Liver (tissue), 9 donors: ENCODE data around the gene GATC. TPM values are rescaled to one million over a fixed set of nuclear protein-coding genes. Genes with fewer than 3 reads are reported as not detected.

Source experiments
- DNase-seq: peaks from one replicate; pipeline ENCODE4 v3.0.0-alpha.2; 2017; ENCODE audit warnings: low spot score
- H3K27ac ChIP-seq, 2 donors: one replicate each; pipeline ENCODE4 v1.7.0; 2013; ENCODE audit warnings: inconsistent platforms in 2 of 2, low read length in 2 of 2, control low read depth in 1 of 2, low read depth in 1 of 2, mild to moderate bottlenecking in 1 of 2
- H3K27me3 ChIP-seq, 4 donors: one replicate each; pipeline versions ENCODE4 v1.6.1 to v1.7.0; 2013; ENCODE audit warnings: low read length in 3 of 4, inconsistent platforms in 1 of 4, mild to moderate bottlenecking in 1 of 4, moderate library complexity in 1 of 4; ENCODE audit not compliant: control insufficient read depth in 4 of 4, insufficient read depth in 4 of 4
- H3K36me3 ChIP-seq, 4 donors: one replicate each; pipeline versions ENCODE4 v1.6.1 to v1.7.0; 2013; ENCODE audit warnings: low read length in 3 of 4, mild to moderate bottlenecking in 3 of 4, low read depth in 1 of 4, moderate library complexity in 1 of 4; ENCODE audit not compliant: control insufficient read depth in 4 of 4, insufficient read depth in 3 of 4
- H3K4me1 ChIP-seq, 4 donors: one replicate each; pipeline versions ENCODE4 v1.6.1 to v1.7.0; 2013; ENCODE audit warnings: low read length in 3 of 4, mild to moderate bottlenecking in 3 of 4, moderate library complexity in 1 of 4; ENCODE audit not compliant: control insufficient read depth in 4 of 4, insufficient read depth in 4 of 4
- H3K4me3 ChIP-seq, 3 donors: one replicate each; pipeline versions ENCODE4 v1.6.1 to v1.7.0; 2013; ENCODE audit warnings: low read length in 3 of 3, control low read depth in 1 of 3, low read depth in 1 of 3, mild to moderate bottlenecking in 1 of 3
- H3K9ac ChIP-seq, 2 donors: one replicate each; pipeline ENCODE4 v1.7.0; 2013; ENCODE audit warnings: low read length in 2 of 2, mild to moderate bottlenecking in 2 of 2, moderate library complexity in 2 of 2, control low read depth in 1 of 2, low read depth in 1 of 2
- H3K9me3 ChIP-seq, 4 donors: one replicate each; pipeline versions ENCODE4 v1.6.1 to v1.7.0; 2013; ENCODE audit warnings: low read length in 3 of 4; ENCODE audit not compliant: control insufficient read depth in 4 of 4
- ATF3 ChIP-seq: IDR thresholded peaks from 2 replicates; pipeline ENCODE4 v1.6.1; 2016; ENCODE audit warnings: antibody characterized with exemption
- CTCF ChIP-seq: fragments of 150-350 bp; IDR thresholded peaks from 2 replicates; pipeline ENCODE4 v1.5.1; 2017; ENCODE audit warnings: improper control_type of control experiment, low read depth, low read length; ENCODE audit not compliant: missing input control
- EGR1 ChIP-seq, 2 donors: IDR thresholded peaks; 2 replicates each; pipeline ENCODE4 v1.6.1; 2016 to 2018; ENCODE audit warnings: antibody characterized with exemption in 2 of 2, low read depth in 2 of 2
- FOXA1 ChIP-seq: IDR thresholded peaks from 2 replicates; pipeline ENCODE4 v1.6.1; 2016; ENCODE audit warnings: antibody characterized with exemption
- FOXA2 ChIP-seq: IDR thresholded peaks from 2 replicates; pipeline ENCODE4 v1.6.1; 2016; ENCODE audit warnings: antibody characterized with exemption
- GABPA ChIP-seq, 2 donors: IDR thresholded peaks in 1 of 2; conservative IDR thresholded peaks in 1 of 2; 2 replicates each; pipeline ENCODE4 v1.6.1; 2016; ENCODE audit warnings: antibody characterized with exemption in 2 of 2, mild to moderate bottlenecking in 1 of 2, moderate library complexity in 1 of 2
- HNF4A ChIP-seq, 2 donors: conservative IDR thresholded peaks; 2 replicates each; pipeline ENCODE4 v1.6.1; 2016; ENCODE audit warnings: antibody characterized with exemption in 2 of 2, mild to moderate bottlenecking in 2 of 2
- HNF4G ChIP-seq: IDR thresholded peaks from 2 replicates; pipeline ENCODE4 v1.6.1; 2016; ENCODE audit warnings: antibody characterized with exemption
- JUND ChIP-seq, 2 donors: IDR thresholded peaks; 2 replicates each; pipeline ENCODE4 v1.6.1; 2016; ENCODE audit warnings: antibody characterized with exemption in 2 of 2
- NR2F2 ChIP-seq: IDR thresholded peaks from 2 replicates; pipeline ENCODE4 v1.6.1; 2016; ENCODE audit warnings: antibody characterized with exemption
- RXRA ChIP-seq, 2 donors: IDR thresholded peaks; 2 replicates each; pipeline ENCODE4 v1.6.1; 2017 to 2018; ENCODE audit warnings: antibody characterized with exemption in 2 of 2, mild to moderate bottlenecking in 1 of 2
- SP1 ChIP-seq: IDR thresholded peaks from 2 replicates; pipeline ENCODE4 v1.6.1; 2018; ENCODE audit warnings: antibody characterized with exemption, mild to moderate bottlenecking
- TAF1 ChIP-seq: conservative IDR thresholded peaks from 2 replicates; pipeline ENCODE4 v1.6.1; 2016; ENCODE audit warnings: antibody characterized with exemption, mild to moderate bottlenecking
- WGBS: extraction: QIAGEN DNeasy Blood & Tissue Kit; methylation state at CpG from one replicate; pipeline ENCODE4 v1.1.7; 2013; 5-methylcytosine and 5-hydroxymethylcytosine counted together
- polyA plus RNA-seq, 2 donors: library from polyadenylated mRNA; stranded (reverse) in 1 of 2; unstranded in 1 of 2; fragments of 200-250 nt in 1 of 2; fragments of >200 nt in 1 of 2; fragmentation: Nextera tagmentation in 1 of 2; extraction: Ambion mirVana in 1 of 2; gene quantifications; one replicate each; pipeline versions ENCODE4 v1.2.1 to v1.2.3, GENCODE V29; 2013 to 2015
- total RNA-seq, 2 donors: library from RNA; depleted of rRNA; stranded (reverse); fragments of >200 nt; gene quantifications; one replicate each; pipeline ENCODE4 v1.2.3, GENCODE V29; 2014
- TF ChIP-seq, protein P1 (sequence below): IDR thresholded peaks from 2 replicates; pipeline ENCODE4 v1.6.1; 2016; ENCODE audit warnings: antibody characterized with exemption
- TF ChIP-seq, protein P2 (sequence below): IDR thresholded peaks from 2 replicates; pipeline ENCODE4 v1.6.1; 2016; ENCODE audit warnings: antibody characterized with exemption
- donor health status: healthy.
- donor health status: healthy.
- donor health status: healthy.
- donor health status: healthy.
- donor health status: healthy.

The GATC gene
- total and polyA plus RNA-seq, 4 donors = 8.9 to 15.5 (median 13.3) TPM

DNA sequence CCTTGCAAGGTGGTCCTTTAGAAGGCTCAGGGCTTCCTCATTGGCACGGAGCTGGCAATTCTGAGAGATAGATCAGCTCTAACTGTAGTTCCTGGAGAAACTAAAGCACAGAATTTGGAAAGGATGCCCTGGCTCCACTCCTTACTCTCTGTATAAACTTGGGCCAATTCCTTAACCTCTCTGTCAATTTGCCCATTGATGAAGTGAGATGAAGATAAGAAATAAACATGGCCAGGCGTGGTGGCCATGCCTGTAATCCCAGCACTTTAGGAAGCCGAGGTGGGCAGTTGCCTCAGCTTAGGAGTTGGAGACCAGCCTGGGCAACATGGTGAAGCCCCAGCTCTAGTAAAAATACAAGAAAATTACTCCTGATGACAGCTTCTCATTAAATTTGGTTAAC is 42.4 kb upstream of the GATC start:
- TF ChIP-seq EGR1 (IDR thresholded peaks at IDR 0.05; ENCODE audit: low read depth in 2 of 2) = no peak
- no peak for TF ChIP-seq HNF4G
- no peak for TF ChIP-seq CTCF
- TF ChIP-seq, protein P1, sequence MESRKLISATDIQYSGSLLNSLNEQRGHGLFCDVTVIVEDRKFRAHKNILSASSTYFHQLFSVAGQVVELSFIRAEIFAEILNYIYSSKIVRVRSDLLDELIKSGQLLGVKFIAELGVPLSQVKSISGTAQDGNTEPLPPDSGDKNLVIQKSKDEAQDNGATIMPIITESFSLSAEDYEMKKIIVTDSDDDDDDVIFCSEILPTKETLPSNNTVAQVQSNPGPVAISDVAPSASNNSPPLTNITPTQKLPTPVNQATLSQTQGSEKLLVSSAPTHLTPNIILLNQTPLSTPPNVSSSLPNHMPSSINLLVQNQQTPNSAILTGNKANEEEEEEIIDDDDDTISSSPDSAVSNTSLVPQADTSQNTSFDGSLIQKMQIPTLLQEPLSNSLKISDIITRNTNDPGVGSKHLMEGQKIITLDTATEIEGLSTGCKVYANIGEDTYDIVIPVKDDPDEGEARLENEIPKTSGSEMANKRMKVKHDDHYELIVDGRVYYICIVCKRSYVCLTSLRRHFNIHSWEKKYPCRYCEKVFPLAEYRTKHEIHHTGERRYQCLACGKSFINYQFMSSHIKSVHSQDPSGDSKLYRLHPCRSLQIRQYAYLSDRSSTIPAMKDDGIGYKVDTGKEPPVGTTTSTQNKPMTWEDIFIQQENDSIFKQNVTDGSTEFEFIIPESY = no peak
- TF ChIP-seq ATF3 = no peak
- no peak for TF ChIP-seq RXRA (IDR thresholded peaks at IDR 0.05)
- TF ChIP-seq GABPA (IDR thresholded peaks at IDR 0.05 in 1 of 2, conservative IDR thresholded peaks at IDR 0.05 in 1 of 2) = no peak
- TF ChIP-seq TAF1 = no peak
- no peak for TF ChIP-seq HNF4A (conservative IDR thresholded peaks at IDR 0.05)
- TF ChIP-seq SP1 = no peak
- TF ChIP-seq JUND (IDR thresholded peaks at IDR 0.05) = no peak
- no peak for TF ChIP-seq FOXA1
- no peak for TF ChIP-seq FOXA2
- WGBS = 85% methylated on average over 3 of the region's 3 CpGs
- no peaks in the 10 kb centered on the region for H3K27me3 ChIP-seq
- no peak overlapping the region for H3K27ac ChIP-seq
- H3K4me3 ChIP-seq = no peak overlapping the region
- no peak overlapping the region for H3K9ac ChIP-seq
- no peak for DNase-seq
- no peaks in the 10 kb centered on the region for H3K4me1 ChIP-seq
- H3K36me3 ChIP-seq = no peaks in the 10 kb centered on the region
- no peaks in the 10 kb centered on the region for H3K9me3 ChIP-seq

GRCh38 chr12:120404271-120404670 is 42.0 kb upstream of the GATC start:
- TF ChIP-seq FOXA1 (no peak), HNF4G (no peak), RXRA (IDR thresholded peaks at IDR 0.05) (no peak)
- no peaks in the 10 kb centered on the region for H3K4me1 ChIP-seq
- H3K36me3 ChIP-seq = no peaks in the 10 kb centered on the region
- H3K9me3 ChIP-seq = no peaks in the 10 kb centered on the region
- H3K9ac ChIP-seq = no peak overlapping the region
- no peak for DNase-seq
- H3K27ac ChIP-seq = no peak overlapping the region
- 88% methylated on average over 1 of the region's 1 CpG for WGBS
- no peaks in the 10 kb centered on the region for H3K27me3 ChIP-seq
- H3K4me3 ChIP-seq = no peak overlapping the region

DNA sequence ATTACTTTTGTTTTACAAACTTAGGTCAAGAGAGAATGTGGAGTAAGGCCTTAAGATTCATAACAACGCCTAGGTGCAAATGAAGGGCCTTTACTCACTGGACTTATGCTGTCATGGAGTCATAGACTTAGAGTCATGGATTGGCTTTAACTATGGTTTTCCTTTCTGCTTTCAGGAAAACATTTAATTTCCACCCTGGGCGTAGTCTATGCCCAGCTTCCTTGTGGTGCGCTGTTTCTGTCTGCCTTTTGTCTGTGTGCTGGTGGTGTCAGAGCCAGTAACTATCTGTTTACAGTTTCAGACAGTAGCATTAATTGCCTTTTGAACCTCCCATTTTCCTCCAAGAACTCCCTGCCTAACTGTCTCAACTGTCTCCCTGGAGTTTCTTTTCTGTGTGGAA is 40.2 kb upstream of the GATC start:
- TF ChIP-seq SP1 = no peak
- TF ChIP-seq HNF4G = no peak
- no peak for TF ChIP-seq JUND (IDR thresholded peaks at IDR 0.05)
- TF ChIP-seq NR2F2 = no peak
- TF ChIP-seq, protein P2, sequence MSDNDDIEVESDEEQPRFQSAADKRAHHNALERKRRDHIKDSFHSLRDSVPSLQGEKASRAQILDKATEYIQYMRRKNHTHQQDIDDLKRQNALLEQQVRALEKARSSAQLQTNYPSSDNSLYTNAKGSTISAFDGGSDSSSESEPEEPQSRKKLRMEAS = no peak
- TF ChIP-seq FOXA2 = no peak
- DNase-seq = no peak
- H3K27ac ChIP-seq = no peak overlapping the region
- H3K27me3 ChIP-seq = no peaks in the 10 kb centered on the region
- 84% methylated on average over 3 of the region's 3 CpGs for WGBS
- no peak overlapping the region for H3K9ac ChIP-seq
- no peaks in the 10 kb centered on the region for H3K9me3 ChIP-seq
- H3K4me1 ChIP-seq = no peaks in the 10 kb centered on the region
- H3K4me3 ChIP-seq = no peak overlapping the region
- H3K36me3 ChIP-seq = no peaks in the 10 kb centered on the region
